ENCODE data around the gene PRDM7. TPM values are rescaled to one million over a fixed set of nuclear protein-coding genes. Genes with fewer than 3 reads are reported as not detected.

PRDM7 gene
- total and polyA plus RNA-seq, 9 of the 15 experiments (the other 6 are each of a cell fraction or from before 2014, with no cell fraction given) = not detected

DNA sequence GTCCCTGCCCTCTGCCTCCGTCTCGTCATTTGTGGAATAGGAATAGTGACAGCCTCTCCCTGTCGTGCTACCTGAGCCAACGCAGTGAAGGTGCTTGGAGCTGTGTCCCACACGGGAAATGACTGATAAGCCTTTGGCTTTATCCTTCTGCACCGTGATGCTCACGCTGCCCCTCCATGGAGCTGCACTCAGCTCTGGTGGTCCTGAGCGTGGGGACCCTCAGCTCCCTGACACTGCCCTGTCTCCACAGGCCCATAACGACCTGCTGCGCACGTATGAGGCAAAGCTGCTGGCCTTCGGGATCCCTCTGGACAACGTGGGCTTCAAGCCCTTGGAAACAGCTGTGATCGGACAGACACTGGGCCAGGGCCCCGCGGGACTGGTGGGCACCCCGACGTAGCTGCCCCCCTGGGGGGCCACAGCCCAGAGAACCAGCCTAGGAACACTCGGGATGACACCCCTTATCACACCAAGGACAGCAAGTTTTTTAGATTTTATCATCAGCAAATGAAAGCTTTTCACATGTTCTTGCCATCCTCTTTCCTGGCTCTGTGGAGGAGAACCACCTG, 34.1 kb downstream of the PRDM7 start:
- Histone ChIP-seq H2AFZ (ENCODE audit: low read depth, low read length) (no peak overlapping the region), H3K79me2 (ENCODE audit: control insufficient read depth, insufficient read depth, low read length) (no peaks in the 10 kb centered on the region; the same call in 2 of the 3 replicates), H3K4me3 (no peak overlapping the region), H3K9ac (ENCODE audit: insufficient read depth in 1 of 2, low read depth in 2 of 2, low read length in 2 of 2) (peak overlapping the region in 1 of 2 experiments; percentile 43; a peak in 1 of 4 replicates), H3K9me3 (replicated peaks; ENCODE audit: control insufficient read depth, insufficient read depth, low read depth, low read length) (no peaks in the 10 kb centered on the region), H3K9me1 (ENCODE audit: control insufficient read depth, insufficient read depth, low read length) (no peaks in the 10 kb centered on the region), H3K4me1 (replicated peaks in 1 of 2; ENCODE audit: control insufficient read depth in 2 of 2, insufficient read depth in 2 of 2, low read length in 2 of 2) (peaks cover 13 to 39% of the 10 kb centered on the region in 2 experiments; a peak in 3 of 5 replicates), H3K27me3 (ENCODE audit: control insufficient read depth in 2 of 2, insufficient read depth in 2 of 2, low read length in 2 of 2) (no peaks in the 10 kb centered on the region), H3K4me2 (ENCODE audit: insufficient read depth, low read length) (no peak overlapping the region), H3K36me3 (ENCODE audit: control insufficient read depth, insufficient read depth, low read length) (peaks cover 45% of the 10 kb centered on the region; the same call in 2 of the 3 replicates), H4K20me1 (replicated peaks; ENCODE audit: control insufficient read depth, insufficient read depth, low read length) (no peaks in the 10 kb centered on the region), H3K27ac (ENCODE audit: extremely low read depth, low read depth, low read length) (no peak overlapping the region)
- TF ChIP-seq ZNF407 (IDR thresholded peaks at IDR 0.05; ENCODE audit: low read depth) = no peak
- no peak for TF ChIP-seq SIN3B (IDR thresholded peaks at IDR 0.05; ENCODE audit: low read depth)
- no peak for TF ChIP-seq CHD4 (IDR thresholded peaks at IDR 0.05; ENCODE audit: insufficient read depth, insufficient replicate concordance, low read depth, low read length, poor library complexity, severe bottlenecking)
- TF ChIP-seq, protein P1, sequence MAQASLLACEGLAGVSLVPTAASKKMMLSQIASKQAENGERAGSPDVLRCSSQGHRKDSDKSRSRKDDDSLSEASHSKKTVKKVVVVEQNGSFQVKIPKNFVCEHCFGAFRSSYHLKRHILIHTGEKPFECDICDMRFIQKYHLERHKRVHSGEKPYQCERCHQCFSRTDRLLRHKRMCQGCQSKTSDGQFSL (CRISPR knock-in tag; IDR thresholded peaks at IDR 0.05) = no peak
- TF ChIP-seq, protein P1 (tag; IDR thresholded peaks at IDR 0.05) = no peak
- no peak for TF ChIP-seq ZNF695 (CRISPR knock-in tag; IDR thresholded peaks at IDR 0.05)
- no peak for TF ChIP-seq CBX8 (IDR thresholded peaks at IDR 0.05; ENCODE audit: borderline replicate concordance, extremely low read depth, low read depth, low read length, poor library complexity, severe bottlenecking)
- TF ChIP-seq POLR2G (IDR thresholded peaks at IDR 0.05; ENCODE audit: low read depth, low read length) = peak; percentile 41; the same call in 1 of the 2 replicates
- no peak for TF ChIP-seq ZNF785 (CRISPR knock-in tag; IDR thresholded peaks at IDR 0.05)
- BruUV-seq (replicated peaks) = no TSS peak
- FAIRE-seq = no peak
- POLR2A ChIA-PET = interaction anchor here (1.1 kb wide), 1 partner anchor 9 kb away, joined by 5 read pairs; no protein-coding TSS in a partner anchor
- intact Hi-C loops (cut with micrococcal nuclease) = no loop called here
- ATAC-seq = no peak
- DNase-seq (ENCODE audit: extremely low read depth in 1 of 4, low spot score in 3 of 4) = peak in 1 of 4 experiments; percentile 3
- in situ Hi-C loops (cut with MboI) = no loop called here
- WGBS (ENCODE audit: insufficient coverage, low coverage, missing lambda C conversion rate) = 66% methylated on average over 19 of the region's 19 CpGs
- CTCF ChIA-PET (ENCODE audit: low intra/inter-chr PET ratio) = no interaction called here

Measured in K562 (cell line).